GM20431 (cell line): Measurements from ENCODE around the gene SLC35F1.

Experiments
- in situ Hi-C: fragments of 300-500 bp; cut with MseI, MboI; formaldehyde crosslinking; loops from one replicate; pipeline ENCODE4 v1.15.0; 2020; ENCODE audit warnings: low sequenced_read_pairs; ENCODE audit not compliant: unreplicated experiment

The SLC35F1 gene

DNA sequence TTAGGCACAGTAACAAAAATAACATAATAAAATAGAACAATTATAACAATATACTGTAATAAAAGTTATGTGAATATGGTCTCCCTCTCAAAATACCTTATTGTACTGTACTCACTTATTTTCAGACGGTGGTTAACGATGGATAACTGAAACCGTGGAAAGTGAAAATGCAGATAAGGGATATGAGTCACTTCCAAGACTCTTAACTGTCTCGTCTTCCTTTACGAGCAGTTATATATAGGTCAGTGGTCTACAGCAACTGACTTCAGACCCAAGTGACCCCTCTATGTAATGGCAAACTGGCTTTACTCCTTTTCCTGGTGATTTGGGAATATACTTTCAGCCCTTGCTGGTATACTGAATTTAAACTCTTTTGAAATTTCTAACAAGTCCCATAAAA, 261.4 kb downstream of the SLC35F1 start:
- in situ Hi-C loops = no loop called here

DNA sequence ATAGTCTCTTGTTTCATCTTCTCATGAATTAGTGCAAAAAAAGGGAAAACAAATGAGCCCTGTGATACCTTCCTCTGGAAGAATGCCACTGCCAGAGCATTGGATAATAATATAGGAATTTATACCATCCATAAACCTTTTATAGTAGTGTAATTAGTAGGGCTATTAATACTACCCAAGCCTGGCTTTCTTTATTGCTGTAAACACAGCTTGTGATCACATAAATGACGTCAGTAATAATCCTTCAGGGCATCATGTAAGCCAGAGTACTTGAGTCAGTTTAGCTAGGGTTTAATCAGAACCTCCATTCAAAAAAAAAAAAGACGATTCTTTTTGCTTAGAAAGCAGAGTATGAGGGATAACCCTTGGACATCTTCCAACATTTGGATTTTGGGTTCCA, 264.8 kb downstream of the SLC35F1 start:
- in situ Hi-C loops = no loop called here

DNA sequence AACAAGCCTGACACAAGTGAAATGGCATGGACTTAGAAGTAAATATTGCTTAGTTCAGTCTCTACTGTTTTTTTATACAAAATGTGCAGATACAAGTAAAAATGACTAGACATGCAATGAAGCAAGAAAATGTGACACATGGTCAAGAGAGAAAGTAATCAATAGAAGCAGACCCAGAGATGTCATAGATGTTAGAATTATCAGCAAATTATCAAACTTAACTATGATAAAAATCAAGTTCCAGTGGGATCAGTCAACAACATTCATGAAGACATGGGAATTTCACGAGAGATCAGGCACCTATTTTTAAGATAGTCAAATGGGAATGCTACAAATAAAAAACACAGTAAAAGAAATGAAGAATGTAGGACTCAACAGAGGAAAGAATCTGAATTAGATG, 267.0 kb downstream of the SLC35F1 start:
- in situ Hi-C loops = no loop called here

DNA sequence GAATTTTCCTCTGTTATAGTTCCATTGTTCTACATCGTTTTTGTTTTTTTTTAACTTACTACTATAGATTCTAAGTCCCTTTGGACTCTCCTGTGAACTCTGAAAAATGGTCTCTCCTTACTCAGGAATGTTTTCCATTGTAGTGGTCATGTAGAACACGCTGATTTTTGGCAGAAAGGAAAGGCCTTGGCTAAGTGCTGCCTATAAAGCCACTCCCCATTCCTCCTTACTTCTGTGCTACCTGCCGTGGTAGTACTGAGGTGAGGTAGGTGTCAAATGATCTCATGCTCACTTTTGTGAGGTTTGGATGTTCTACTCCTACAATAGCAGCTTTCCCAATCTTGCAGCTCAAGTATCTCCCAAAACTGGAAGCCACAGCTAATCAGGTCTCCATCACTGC, 270.7 kb downstream of the SLC35F1 start:
- in situ Hi-C loops = no loop called here

DNA sequence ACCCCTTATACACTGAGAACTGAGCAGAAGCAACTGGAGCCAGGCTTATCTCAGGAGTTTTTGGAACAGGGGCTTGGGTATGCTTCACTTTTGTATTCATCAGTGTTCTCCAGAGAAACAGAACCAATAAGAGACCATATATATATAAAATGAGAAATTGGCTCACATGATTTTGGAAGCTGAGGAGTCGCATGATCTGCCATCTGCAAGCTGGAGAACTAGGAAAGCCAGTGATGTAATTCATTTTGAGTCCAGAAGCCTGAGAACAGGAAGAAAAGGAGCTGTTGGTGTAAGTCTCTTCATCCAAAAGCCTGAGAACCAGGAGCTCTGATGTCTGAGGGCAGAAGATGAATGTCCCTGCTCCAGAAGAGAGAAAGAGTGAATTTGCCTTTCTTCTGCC, 272.0 kb downstream of the SLC35F1 start:
- in situ Hi-C loops = no loop called here

DNA sequence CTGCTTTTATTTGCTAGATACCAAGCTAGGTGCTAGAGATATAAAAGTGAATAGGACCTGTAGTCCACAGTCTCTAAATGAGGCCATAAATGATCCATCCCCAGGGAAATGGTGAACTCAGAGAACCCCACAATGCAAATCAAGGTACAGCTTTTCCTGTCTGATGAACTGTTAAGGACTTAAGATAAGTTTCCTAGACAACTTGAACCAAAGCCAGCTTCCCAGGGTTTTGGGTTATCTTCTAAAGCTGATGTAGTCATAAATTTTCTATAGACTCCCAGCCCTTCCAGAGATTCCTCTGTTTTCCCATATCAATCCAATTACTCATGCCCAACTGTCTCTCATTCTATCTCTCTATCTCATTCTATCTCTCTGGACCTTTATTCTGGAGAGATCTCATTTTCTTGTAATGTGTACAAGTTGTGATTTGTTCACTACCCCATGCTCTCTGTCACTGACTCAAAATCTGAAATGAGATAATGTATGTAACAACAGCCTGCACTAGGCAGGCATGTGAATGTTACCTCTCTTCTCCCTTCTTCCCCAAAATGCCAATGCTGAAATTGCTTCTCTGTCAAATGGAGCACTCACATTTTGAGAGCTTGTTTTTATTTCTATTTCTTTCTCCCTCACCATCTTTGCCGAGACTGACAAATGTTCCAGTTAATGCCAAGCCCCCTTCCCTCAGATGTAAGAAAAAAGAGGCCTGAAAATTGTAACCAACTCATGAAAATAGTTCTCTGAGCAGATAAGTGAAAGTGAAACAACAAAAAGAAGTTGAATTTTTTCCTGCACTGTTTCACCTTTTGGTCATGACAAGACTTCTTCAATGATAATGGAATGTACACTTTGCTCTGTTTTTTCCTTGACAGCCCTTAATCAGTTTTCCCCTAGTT, 279.9 kb downstream of the SLC35F1 start:
- in situ Hi-C loops = no loop called here

DNA sequence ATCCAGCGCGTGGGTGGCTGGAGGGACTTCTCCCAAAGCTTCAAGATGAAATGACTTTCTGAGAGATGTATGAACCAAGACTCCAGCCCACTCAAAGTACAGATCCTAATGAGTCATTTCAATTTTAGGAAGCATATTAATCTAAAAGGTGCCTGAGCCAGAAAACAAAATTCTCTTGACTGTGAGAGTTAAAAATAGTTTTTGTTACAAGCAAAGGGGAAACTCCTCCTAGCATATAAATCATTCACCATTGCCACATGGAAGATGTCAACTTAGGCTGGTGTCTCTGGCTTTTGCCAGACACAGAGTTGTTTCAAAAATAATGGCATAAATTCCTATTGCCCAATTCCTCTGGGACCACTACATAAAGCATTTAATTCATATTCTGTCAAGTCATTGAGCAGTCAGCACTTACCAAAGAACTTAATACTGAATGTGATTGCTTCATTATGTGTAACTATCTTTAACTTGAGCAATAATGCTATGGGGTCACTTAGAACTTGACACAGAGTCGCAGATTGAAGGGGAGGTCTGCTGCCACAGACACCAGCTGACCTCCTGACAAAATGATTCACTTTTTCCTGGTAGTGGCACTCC, 280.6 kb downstream of the SLC35F1 start:
- in situ Hi-C loops = no loop called here

DNA sequence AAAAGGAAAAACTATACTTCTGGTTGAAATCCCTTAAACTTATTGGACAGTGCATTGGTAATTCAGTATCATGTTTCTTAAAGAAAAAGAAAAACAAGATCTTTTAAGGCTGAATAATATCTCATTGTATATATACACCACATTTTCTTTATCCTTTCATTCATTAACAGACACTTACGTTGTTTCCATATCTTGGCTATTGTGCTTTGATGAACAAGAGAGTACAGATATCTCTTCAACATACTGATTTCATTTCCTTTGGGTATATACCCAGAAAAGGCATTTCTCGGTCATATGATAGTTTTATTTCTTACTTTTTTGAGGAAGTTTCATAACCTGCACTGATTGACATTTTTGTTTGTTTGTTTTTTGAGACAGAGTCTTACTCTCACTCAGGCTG, 281.5 kb downstream of the SLC35F1 start:
- in situ Hi-C loops = no loop called here

DNA sequence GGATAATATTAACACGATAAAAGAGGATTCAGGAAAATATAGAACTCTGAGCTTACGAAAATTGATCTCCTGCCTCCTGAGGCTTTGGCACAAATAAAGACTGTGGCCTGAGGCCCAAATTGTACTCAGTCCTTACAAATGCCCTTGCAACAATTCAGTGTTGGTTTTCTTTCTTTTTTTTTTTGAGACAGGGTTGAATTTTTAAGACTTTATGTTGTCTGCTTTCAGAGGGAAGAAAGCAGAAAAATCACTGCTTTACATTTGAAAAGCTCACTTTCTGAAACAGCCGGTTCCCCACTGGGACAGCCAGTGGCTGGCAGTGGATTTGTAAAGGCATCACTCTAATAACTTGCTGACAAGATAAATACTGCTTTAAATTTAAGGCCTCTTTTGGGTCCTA, 290.5 kb downstream of the SLC35F1 start:
- in situ Hi-C loops = no loop called here

DNA sequence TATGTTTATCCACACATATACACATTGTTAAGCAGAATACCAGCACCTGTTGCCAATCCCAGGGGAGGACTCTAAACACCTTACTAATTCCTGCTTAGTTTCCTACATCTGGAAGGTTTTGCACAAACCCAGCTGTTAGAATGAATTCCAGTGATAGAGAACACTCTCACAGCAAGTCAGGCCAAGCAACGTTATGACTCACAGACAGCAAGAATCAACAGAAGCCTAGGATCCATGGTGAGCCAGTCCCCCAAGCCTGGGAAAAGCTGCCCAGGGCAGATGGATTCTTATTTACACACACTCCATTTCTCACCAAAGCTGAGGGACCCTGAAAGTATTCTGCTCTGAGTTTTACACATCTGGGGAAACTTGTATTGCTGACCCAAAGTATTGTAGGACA, 291.7 kb downstream of the SLC35F1 start:
- in situ Hi-C loops = no loop called here

DNA sequence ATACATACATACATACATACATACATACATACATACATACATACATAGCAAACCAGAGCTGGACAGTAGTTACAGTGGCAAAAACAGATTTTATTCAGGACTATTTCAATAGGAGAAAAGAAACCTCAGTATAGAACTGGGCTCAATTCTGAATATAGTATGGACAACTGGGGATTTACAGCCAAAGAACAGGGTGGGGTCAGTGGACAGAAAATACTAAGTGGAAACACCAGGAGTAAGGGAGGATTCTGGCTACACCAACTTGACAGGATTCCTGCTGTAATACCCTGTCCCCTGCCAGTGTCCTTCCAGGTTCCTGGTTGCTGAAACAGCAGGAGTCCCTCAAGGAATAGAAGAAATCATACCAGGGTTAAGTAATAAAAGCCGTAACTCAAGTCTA, 293.1 kb downstream of the SLC35F1 start:
- in situ Hi-C loops = no loop called here

DNA sequence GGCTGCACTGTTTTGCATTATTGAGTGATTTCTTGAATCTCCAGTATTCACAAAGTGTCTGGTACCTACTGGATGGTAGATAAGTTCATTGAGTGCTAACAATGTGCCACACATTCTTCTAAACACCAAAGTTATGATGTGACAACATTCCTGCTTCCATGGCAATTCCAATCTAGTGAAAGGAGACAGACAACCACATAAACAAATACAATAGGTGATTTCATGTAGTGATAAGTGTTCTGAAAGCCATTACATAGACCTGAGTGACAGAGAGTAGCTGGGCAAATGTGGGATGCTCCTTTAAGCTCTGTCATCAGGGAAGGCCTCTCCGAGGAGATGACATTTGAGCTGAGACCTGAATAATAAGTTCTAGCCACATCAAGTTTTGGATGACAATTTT, 295.5 kb downstream of the SLC35F1 start:
- in situ Hi-C loops = no loop called here

DNA sequence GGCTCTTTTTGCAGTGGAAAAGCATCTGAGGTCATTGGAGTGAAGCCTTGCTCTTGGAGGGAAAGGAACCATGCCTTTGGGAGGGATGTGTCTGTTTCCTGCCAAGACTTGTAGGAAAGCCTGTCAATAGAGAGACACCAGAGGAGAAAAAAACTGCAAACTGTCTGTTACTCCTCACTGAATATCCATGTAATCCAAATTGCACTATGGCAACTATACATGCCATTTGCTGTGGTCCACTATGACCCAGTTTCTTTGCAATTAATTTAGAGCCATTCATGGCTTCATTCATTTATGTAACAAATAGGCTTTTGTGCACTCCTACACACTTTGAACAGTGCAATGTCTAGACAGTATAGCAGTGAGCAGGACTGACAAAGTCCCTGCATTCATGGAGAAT, 296.5 kb downstream of the SLC35F1 start:
- in situ Hi-C loops = no loop called here

DNA sequence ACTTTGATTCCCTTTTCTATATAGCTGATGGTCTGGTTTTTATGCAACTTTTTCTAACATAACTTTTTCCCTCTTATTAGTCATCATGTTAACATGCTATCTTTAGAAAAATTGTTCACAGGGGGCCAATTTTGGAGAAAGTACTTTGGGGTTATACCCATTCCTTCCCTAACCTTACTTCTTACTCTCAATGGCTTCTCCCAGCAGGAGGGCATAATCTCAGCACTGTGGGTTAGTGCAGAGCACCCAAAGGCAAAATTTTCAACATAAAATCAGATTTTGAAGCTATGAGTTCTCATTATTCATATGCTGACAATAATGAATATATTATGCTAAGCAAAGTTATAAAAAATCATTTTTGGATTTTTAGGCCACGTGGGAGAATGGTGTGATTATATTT, 299.2 kb downstream of the SLC35F1 start:
- in situ Hi-C loops = no loop called here

DNA sequence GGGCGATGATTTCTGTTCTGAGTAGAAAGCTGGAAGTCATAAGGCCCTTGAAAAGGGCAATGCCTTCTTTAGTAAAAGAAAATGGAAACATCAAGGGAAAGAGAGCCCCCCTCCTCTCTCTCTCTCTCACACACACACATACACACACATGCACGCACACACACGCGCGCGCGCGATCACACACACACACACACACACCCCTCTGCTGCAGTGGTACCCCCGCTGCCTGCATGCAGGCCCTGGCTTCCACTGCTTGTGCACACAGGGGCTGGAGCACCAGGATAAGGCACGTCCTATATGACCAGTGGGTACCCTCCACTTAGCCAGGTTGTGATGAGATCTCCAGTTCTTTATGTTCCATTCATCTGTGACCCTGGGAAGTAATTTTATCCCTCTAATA, 300.9 kb downstream of the SLC35F1 start:
- in situ Hi-C loops = no loop called here

DNA sequence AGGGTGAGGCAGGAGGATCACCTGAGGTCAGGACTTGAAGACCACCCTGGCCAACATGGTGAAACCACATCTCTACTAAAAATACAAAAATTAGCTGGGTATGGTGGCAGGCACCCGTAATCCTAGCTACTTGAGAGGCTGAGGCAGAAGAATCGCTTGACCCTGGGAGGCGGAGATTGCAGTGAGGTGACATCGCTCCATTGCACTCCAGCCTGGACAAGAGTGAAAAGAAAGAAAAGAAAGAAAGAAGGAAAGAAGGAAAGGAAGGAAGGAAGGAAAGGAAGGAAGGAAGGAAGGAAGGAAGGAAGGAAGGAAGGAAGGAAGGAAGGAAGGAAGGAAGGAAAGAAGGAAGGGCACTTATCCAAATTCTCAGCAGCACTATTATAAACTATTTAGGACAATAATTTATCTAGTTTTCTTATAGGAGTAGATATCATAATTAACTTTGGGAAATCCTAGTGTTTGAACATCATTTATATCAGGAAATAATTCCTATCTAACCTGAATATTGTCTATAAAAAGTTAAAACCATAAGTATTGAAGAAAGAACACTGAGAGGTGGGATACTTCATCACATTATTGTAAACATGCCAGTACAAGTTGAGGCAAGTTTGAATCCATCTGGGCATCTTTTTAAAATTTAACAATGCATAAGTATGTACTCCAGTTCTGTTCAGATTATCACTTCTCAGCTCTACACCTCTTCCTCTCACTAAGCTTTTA, 305.5 kb downstream of the SLC35F1 start:
- in situ Hi-C loops = no loop called here

DNA sequence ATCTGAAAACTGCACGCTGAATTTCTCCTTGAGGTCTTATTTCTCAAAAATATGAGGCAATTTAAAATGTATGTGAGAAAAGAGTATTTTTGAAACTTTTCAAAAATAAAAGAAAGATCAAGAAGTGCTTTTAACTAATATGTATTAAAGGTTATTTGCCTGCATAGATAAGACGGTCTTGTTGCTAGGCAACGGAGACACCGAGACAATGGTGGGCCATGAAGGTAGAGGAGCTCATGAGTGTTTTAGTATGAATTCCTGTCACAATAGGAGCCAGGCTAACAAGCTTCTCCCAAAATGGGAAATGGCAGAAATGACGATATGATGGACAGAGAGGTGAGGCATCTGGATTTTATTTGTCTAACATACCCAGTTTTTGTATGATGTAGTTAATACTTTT, 308.2 kb downstream of the SLC35F1 start:
- in situ Hi-C loops = no loop called here

DNA sequence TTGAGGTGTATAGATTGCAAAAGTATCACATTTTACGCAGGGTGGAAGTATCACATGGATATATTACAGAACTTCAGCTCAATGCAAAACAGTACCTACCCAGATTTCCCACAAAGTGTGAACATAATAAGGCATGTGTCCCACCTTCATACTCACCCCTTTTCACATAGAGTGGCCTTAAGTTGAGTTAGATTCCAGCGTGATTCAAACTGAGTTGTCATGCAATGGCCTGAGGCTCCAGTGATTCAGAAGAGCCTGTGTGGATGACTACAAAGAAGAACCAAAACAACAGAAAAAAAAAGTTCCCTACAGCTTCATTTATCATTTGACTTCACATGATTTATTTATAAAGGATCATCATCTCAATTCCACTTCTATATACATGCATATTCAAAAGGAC, 309.7 kb downstream of the SLC35F1 start:
- in situ Hi-C loops = no loop called here

DNA sequence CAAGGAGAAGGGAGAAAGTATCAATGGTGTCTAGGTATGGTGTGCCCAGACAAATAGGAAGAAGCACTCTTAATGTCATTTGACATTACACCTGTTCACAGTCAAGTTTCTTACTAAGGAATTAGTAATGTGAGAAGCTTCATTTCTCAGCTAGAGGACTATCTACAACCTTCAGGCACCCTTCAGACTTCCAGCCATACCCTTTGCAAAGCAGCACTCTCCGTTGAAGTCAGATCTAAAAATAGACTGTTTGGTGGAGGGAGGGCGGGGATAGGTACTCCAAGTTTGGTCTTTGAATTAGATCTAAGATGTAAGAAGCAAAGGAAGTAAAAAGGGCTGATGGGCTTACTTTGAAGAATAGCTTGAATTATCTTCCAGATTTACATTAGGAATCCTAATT, 311.1 kb downstream of the SLC35F1 start:
- in situ Hi-C loops = no loop called here

DNA sequence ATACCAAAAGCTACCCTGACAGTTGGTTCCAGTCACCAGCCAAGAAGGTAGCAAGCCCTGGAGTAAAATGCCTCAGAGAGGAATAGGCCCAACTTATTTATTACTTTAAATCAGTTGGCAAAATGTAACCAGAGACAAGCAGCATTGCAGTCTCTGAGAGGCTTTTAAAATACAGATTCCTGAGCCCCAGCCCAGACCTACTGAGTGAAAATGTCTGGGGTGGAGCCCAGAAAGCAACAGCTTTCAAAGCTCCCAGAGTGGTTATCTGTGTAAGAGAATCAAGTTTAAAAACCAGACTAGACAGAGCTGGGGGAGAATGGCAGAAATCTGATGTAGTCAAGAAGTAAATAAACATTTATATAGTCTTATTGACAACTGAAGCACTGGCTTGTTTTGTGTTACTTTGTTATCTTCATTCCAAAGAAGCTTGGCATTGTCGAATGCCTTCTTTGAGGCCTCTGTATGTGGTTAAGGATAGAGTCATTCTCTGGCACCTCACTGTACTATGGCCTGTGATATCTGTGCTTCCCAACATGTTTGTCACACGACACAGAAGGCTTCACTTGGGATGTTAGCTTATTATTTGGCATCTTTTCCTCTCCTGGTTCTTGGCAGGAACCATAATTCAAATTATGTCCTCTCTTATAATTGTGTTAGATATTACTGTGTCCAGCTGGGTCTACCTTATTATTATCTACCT, 313.5 kb downstream of the SLC35F1 start:
- in situ Hi-C loops = no loop called here

DNA sequence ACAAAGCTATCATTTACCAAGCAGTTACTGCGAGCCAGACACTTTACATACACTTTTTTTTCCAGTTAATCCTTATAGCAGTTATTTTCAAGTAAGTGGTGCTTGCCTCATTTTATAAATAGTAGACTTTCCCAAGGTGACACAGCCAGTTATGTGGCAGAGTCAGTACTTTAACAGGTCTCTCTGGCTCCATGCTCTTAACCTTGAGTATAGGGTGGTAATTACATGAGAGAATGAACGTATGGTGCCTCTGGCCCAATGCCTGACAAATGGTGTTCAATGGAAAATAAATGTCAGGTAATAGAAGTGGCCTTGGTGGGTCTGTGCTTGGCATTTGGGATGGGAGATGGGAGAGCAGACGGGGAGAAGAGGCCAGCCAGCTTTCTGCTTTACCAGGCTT, 316.3 kb downstream of the SLC35F1 start:
- in situ Hi-C loops = no loop called here
